Muscle layer of colon (tissue), 2 donors: ENCODE data around the gene KRTAP20-3.

ENCODE experiments used
- H3K27ac ChIP-seq: one replicate; pipeline ENCODE4 v1.7.0; 2013; ENCODE audit warnings: low read depth, mild to moderate bottlenecking, low read length, moderate library complexity
- H3K27me3 ChIP-seq, 2 donors: one replicate each; pipeline ENCODE4 v1.7.0; 2013; ENCODE audit warnings: low read length in 2 of 2, mild to moderate bottlenecking in 2 of 2; ENCODE audit not compliant: insufficient read depth in 2 of 2, control insufficient read depth in 1 of 2
- H3K36me3 ChIP-seq: one replicate; pipeline ENCODE4 v1.7.0; 2013; ENCODE audit warnings: mild to moderate bottlenecking, low read length; ENCODE audit not compliant: insufficient read depth
- H3K4me1 ChIP-seq: one replicate; pipeline ENCODE4 v1.7.0; 2013; ENCODE audit warnings: mild to moderate bottlenecking, low read length; ENCODE audit not compliant: insufficient read depth
- H3K4me3 ChIP-seq, 2 donors: one replicate each; pipeline ENCODE4 v1.7.0; 2013; ENCODE audit warnings: low read length in 2 of 2, low read depth in 1 of 2, mild to moderate bottlenecking in 1 of 2, moderate library complexity in 1 of 2
- H3K9ac ChIP-seq: one replicate; pipeline ENCODE4 v1.7.0; 2013; ENCODE audit warnings: low read length
- H3K9me3 ChIP-seq: one replicate; pipeline ENCODE4 v1.7.0; 2013; ENCODE audit warnings: mild to moderate bottlenecking, low read length
- donor health status: abdominal sarcoma.
- donor health status: Adenocarcinoma of cecum.

The KRTAP20-3 gene

DNA sequence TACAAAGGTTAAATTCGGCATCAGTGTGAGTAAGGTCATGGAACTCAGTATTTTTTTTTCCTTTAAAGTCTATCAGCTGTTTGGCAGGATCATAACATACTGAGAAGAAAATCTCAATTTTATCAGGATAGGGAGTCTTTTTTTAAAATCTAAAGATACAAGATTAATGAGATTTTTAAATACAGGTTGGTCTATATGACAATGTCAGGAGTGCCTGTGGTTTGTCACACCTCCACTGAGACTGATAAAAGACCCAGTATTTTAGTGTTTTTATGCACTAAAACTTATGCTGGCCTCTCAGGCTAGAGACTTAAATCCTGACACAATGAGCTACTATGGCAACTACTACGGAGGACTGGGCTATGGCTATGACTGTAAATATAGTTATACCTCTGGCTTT, at the start of gene KRTAP20-3:
TSS of gene KRTAP20-3 (plus strand) at position 301 of the 400 bp plus-strand sequence.
- Histone ChIP-seq H3K4me3 (no peak within 1 kb of the TSS), H3K9me3 (no peaks in the 10 kb centered on the region), H3K27me3 (no peaks in the 10 kb centered on the region), H3K36me3 (no peaks in the 10 kb centered on the region), H3K27ac (no peak within 1 kb of the TSS), H3K4me1 (no peaks in the 10 kb centered on the region), H3K9ac (no peak within 1 kb of the TSS)

- H3K4me3 ChIP-seq: no peak within 1 kb of the TSS
- H3K4me1 ChIP-seq: no peaks in the 10 kb centered on the region
- no peak within 1 kb of the TSS for H3K9ac ChIP-seq
- no peaks in the 10 kb centered on the region for H3K36me3 ChIP-seq
- no peak within 1 kb of the TSS for H3K27ac ChIP-seq
- no peaks in the 10 kb centered on the region for H3K9me3 ChIP-seq
- no peaks in the 10 kb centered on the region for H3K27me3 ChIP-seq
These were observed 43.9 kb upstream of the KRTAP20-3 start, which contains the start of gene KRTAP6-2 for GRCh38 chr21:30598802-30599201. TSS of gene KRTAP6-2 (minus strand) at chr21:30598902. CDS start at chr21:30598874, 28 bp downstream.

- Histone ChIP-seq H3K9ac (no peak within 1 kb of the TSS), H3K27ac (no peak within 1 kb of the TSS)
These were observed 41.9 kb upstream of the KRTAP20-3 start, which contains the start of gene KRTAP22-1 for GRCh38 chr21:30600787-30601186. TSS of gene KRTAP22-1 (plus strand) at chr21:30601087.

GRCh38 chr21:30605968-30606367, 36.7 kb upstream of the KRTAP20-3 start:
- H3K36me3 ChIP-seq: no peaks in the 10 kb centered on the region
- H3K27me3 ChIP-seq: no peaks in the 10 kb centered on the region
- H3K4me3 ChIP-seq: no peak overlapping the region
- H3K9me3 ChIP-seq: no peaks in the 10 kb centered on the region
- H3K27ac ChIP-seq: no peak overlapping the region
- H3K9ac ChIP-seq: no peak overlapping the region
- H3K4me1 ChIP-seq: no peaks in the 10 kb centered on the region

More at GRCh38 chr21:30600787-30601186, 41.9 kb upstream of the KRTAP20-3 start, which contains the start of gene KRTAP22-1:
- Histone ChIP-seq H3K4me3 (no peak within 1 kb of the TSS), H3K9me3 (no peaks in the 10 kb centered on the region), H3K4me1 (no peaks in the 10 kb centered on the region), H3K27me3 (no peaks in the 10 kb centered on the region), H3K36me3 (no peaks in the 10 kb centered on the region)

- H3K9ac ChIP-seq: no peak overlapping the region
- no peaks in the 10 kb centered on the region for H3K36me3 ChIP-seq
- no peaks in the 10 kb centered on the region for H3K4me1 ChIP-seq
- H3K9me3 ChIP-seq: no peaks in the 10 kb centered on the region
- H3K27me3 ChIP-seq: no peaks in the 10 kb centered on the region
- no peak overlapping the region for H3K27ac ChIP-seq
- no peak overlapping the region for H3K4me3 ChIP-seq
These were observed 30.5 kb upstream of the KRTAP20-3 start for GRCh38 chr21:30612132-30612531.

GRCh38 chr21:30613836-30614235, 28.8 kb upstream of the KRTAP20-3 start, which contains the start of gene KRTAP6-1:
TSS of gene KRTAP6-1 (minus strand) at chr21:30613930. CDS start at chr21:30613904, 26 bp downstream.
- Histone ChIP-seq H3K27me3 (no peaks in the 10 kb centered on the region), H3K4me3 (no peak within 1 kb of the TSS), H3K27ac (no peak within 1 kb of the TSS), H3K9me3 (no peaks in the 10 kb centered on the region), H3K4me1 (no peaks in the 10 kb centered on the region), H3K36me3 (no peaks in the 10 kb centered on the region), H3K9ac (no peak within 1 kb of the TSS)

- no peak overlapping the region for H3K4me3 ChIP-seq
- H3K9ac ChIP-seq: no peak overlapping the region
- H3K9me3 ChIP-seq: no peaks in the 10 kb centered on the region
- no peak overlapping the region for H3K27ac ChIP-seq
- H3K36me3 ChIP-seq: no peaks in the 10 kb centered on the region
- H3K4me1 ChIP-seq: no peaks in the 10 kb centered on the region
- H3K27me3 ChIP-seq: no peaks in the 10 kb centered on the region
These were observed 27.5 kb upstream of the KRTAP20-3 start for GRCh38 chr21:30615199-30615598.

DNA sequence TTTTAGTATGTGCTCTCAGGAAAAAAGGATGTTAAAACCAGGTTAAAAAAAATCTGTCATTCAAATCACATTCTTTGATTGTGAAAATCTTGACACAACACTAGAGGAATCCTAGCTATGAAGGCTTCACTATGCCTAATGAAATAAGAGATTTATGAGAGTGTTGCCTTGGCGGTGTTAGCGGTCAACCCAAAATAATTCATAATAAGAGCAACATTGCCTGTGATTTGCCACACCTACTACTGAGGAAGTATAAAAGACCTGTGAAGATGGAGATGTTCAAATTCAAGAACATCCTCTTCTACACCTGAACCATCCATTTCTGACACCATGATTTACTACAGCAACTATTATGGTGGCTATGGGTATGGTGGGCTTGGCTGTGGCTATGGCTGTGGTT, 26.5 kb upstream of the KRTAP20-3 start, which contains the start of gene KRTAP20-1:
TSS of gene KRTAP20-1 (plus strand) at position 301 of the 400 bp plus-strand sequence. CDS start at position 331, 30 bp downstream.
- Histone ChIP-seq H3K9ac (no peak within 1 kb of the TSS), H3K9me3 (no peaks in the 10 kb centered on the region), H3K36me3 (no peaks in the 10 kb centered on the region), H3K4me1 (no peaks in the 10 kb centered on the region), H3K27ac (no peak within 1 kb of the TSS), H3K4me3 (no peak within 1 kb of the TSS), H3K27me3 (no peaks in the 10 kb centered on the region)

- Histone ChIP-seq H3K9ac (no peak overlapping the region), H3K36me3 (no peaks in the 10 kb centered on the region), H3K4me1 (no peaks in the 10 kb centered on the region), H3K27ac (no peak overlapping the region), H3K9me3 (no peaks in the 10 kb centered on the region), H3K4me3 (no peak overlapping the region), H3K27me3 (no peaks in the 10 kb centered on the region)
These were observed 22.6 kb upstream of the KRTAP20-3 start for GRCh38 chr21:30620080-30620479.

- no peak within 1 kb of the TSS for H3K27ac ChIP-seq
These were observed 22.1 kb upstream of the KRTAP20-3 start, which contains the start of gene KRTAP20-4 for GRCh38 chr21:30620522-30620921. TSS of gene KRTAP20-4 (plus strand) at chr21:30620627.

GRCh38 chr21:30623362-30623761, 19.3 kb upstream of the KRTAP20-3 start:
- Histone ChIP-seq H3K4me3 (no peak overlapping the region), H3K27ac (no peak overlapping the region), H3K4me1 (no peaks in the 10 kb centered on the region), H3K9me3 (no peaks in the 10 kb centered on the region), H3K36me3 (no peaks in the 10 kb centered on the region), H3K27me3 (no peaks in the 10 kb centered on the region), H3K9ac (no peak overlapping the region)

More at GRCh38 chr21:30620522-30620921, 22.1 kb upstream of the KRTAP20-3 start, which contains the start of gene KRTAP20-4:
- Histone ChIP-seq H3K9me3 (no peaks in the 10 kb centered on the region), H3K27me3 (no peaks in the 10 kb centered on the region), H3K4me3 (no peak within 1 kb of the TSS), H3K9ac (no peak within 1 kb of the TSS), H3K4me1 (no peaks in the 10 kb centered on the region), H3K36me3 (no peaks in the 10 kb centered on the region)
